Lower lobe of right lung (tissue), 2 donors: ENCODE data around the gene ARHGAP22. TPM values are rescaled to one million over a fixed set of nuclear protein-coding genes. Genes with fewer than 3 reads are reported as not detected.

Experiments used
- ATAC-seq, 2 donors: fragments of 200-7000 bp; cut with Tn5 transposase; one replicate each; pipeline ENCODE4 v1.9.1; 2020 to 2022; ENCODE audit warnings: mild to moderate bottlenecking in 2 of 2, moderate library complexity in 2 of 2
- DNase-seq: peaks from one replicate; pipeline ENCODE4 v3.0.0-alpha.2; 2020
- H3K27ac ChIP-seq: fragments of 200-600 bp; one replicate; pipeline ENCODE4 v1.8.0; 2022
- H3K27me3 ChIP-seq: fragments of 200-600 bp; one replicate; pipeline ENCODE4 v1.8.0; 2022; ENCODE audit warnings: low read depth
- H3K36me3 ChIP-seq: fragments of 200-600 bp; one replicate; pipeline ENCODE4 v1.8.0; 2022; ENCODE audit warnings: mild to moderate bottlenecking
- H3K4me1 ChIP-seq: fragments of 200-600 bp; one replicate; pipeline ENCODE4 v1.8.0; 2022
- H3K4me3 ChIP-seq: fragments of 200-600 bp; one replicate; pipeline ENCODE4 v1.8.0; 2022; ENCODE audit warnings: mild to moderate bottlenecking
- H3K9me3 ChIP-seq: fragments of 200-600 bp; one replicate; pipeline ENCODE4 v1.8.0; 2022
- CTCF ChIP-seq: fragments of 200-600 bp; IDR thresholded peaks from one replicate; pipeline ENCODE4 v1.8.0; 2022; ENCODE audit warnings: antibody characterized with exemption, mild to moderate bottlenecking
- intact Hi-C: fragments of 100-400 bp; cut with DNase I; formaldehyde crosslinking; loops from one replicate; pipeline ENCODE4 v1.11.0; 2022
- total RNA-seq: library from RNA; stranded (reverse); fragmentation: NEBNext Ultra II Directional; extraction: Animal tissue kit (Norgen Biotek cat#: 25700); gene quantifications from one replicate; pipeline ENCODE4 v1.2.1, GENCODE V29; 2021
- donor health status: DM: no; HTN: yes; CAD: no; lungs with severe emphysema.

The ARHGAP22 gene
- total RNA-seq, 1 donor from 2014 or later, result 9.6 TPM

GRCh38 chr10:48554656-48555055, 50.2 kb downstream of the ARHGAP22 start:
- H3K36me3 ChIP-seq, result no peaks in the 10 kb centered on the region
- no peaks in the 10 kb centered on the region for H3K9me3 ChIP-seq
- ATAC-seq, result no peak
- no peak for DNase-seq
- no peak for TF ChIP-seq CTCF
- no peaks in the 10 kb centered on the region for H3K4me1 ChIP-seq
- no peak overlapping the region for H3K4me3 ChIP-seq
- intact Hi-C loops, result no loop called here
- no peaks in the 10 kb centered on the region for H3K27me3 ChIP-seq
- no peak overlapping the region for H3K27ac ChIP-seq

DNA sequence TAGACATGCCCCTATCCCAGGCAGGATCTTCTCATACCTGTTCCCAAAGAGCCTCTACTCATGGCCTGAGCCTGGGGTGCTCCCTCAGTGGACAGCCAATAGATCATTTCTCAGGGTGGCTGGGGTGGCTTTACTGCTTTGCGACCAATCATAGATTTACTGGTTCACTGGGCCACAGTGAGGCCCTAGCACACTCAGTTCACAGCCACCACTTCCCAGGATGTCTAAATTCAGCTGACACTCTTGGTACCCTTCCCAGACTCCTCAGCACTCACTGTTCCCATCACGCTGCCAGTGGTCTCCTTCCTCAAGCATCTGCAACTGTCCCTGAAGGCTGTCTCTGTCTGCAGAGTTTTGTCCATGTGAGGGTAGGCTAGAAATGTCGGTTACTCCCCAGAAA, 50.6 kb downstream of the ARHGAP22 start:
- Histone ChIP-seq H3K27me3 (no peaks in the 10 kb centered on the region), H3K27ac (no peak overlapping the region), H3K36me3 (no peaks in the 10 kb centered on the region), H3K4me1 (no peaks in the 10 kb centered on the region), H3K9me3 (no peaks in the 10 kb centered on the region), H3K4me3 (no peak overlapping the region)
- ATAC-seq (no peak), DNase-seq (no peak)
- intact Hi-C loops, result no loop called here
- TF ChIP-seq CTCF, result no peak

GRCh38 chr10:48552946-48553564, 51.8 kb downstream of the ARHGAP22 start:
- intact Hi-C loops, result no loop called here

GRCh38 chr10:48551861-48552591, 52.8 kb downstream of the ARHGAP22 start:
- peak; percentile 72 for TF ChIP-seq CTCF
- no peaks in the 10 kb centered on the region for H3K36me3 ChIP-seq
- H3K27me3 ChIP-seq, result no peaks in the 10 kb centered on the region
- no peak overlapping the region for H3K27ac ChIP-seq
- no peak for DNase-seq
- intact Hi-C loops, result no loop called here
- no peaks in the 10 kb centered on the region for H3K9me3 ChIP-seq
- H3K4me3 ChIP-seq, result no peak overlapping the region
- peak; percentile 58 for ATAC-seq
- no peaks in the 10 kb centered on the region for H3K4me1 ChIP-seq

More at GRCh38 chr10:48552946-48553564, 51.8 kb downstream of the ARHGAP22 start:
- H3K9me3 ChIP-seq, result no peaks in the 10 kb centered on the region
- no peaks in the 10 kb centered on the region for H3K36me3 ChIP-seq
- H3K4me3 ChIP-seq, result no peak overlapping the region
- no peak for DNase-seq
- TF ChIP-seq CTCF, result no peak
- no peak overlapping the region for H3K27ac ChIP-seq
- no peaks in the 10 kb centered on the region for H3K27me3 ChIP-seq
- H3K4me1 ChIP-seq, result no peaks in the 10 kb centered on the region
- no peak for ATAC-seq

GRCh38 chr10:48550977-48551376, 53.9 kb downstream of the ARHGAP22 start:
- no peak for ATAC-seq
- Histone ChIP-seq H3K4me3 (no peak overlapping the region), H3K4me1 (no peaks in the 10 kb centered on the region), H3K9me3 (no peaks in the 10 kb centered on the region), H3K36me3 (no peaks in the 10 kb centered on the region), H3K27ac (no peak overlapping the region), H3K27me3 (no peaks in the 10 kb centered on the region)
- DNase-seq, result no peak
- no peak for TF ChIP-seq CTCF
- intact Hi-C loops, result no loop called here
